ENCODE data around the gene DKK1. TPM values are rescaled to one million over a fixed set of nuclear protein-coding genes. Genes with fewer than 3 reads are reported as not detected.
"Not testable (repeated sequence)": the region's sequence is repeated elsewhere in the genome, so short reads cannot be mapped to it uniquely, and the experiment has no call there.

DKK1 gene
- total RNA-seq, 5 donors from 2014 or later (not counting 1 experiment from before 2014, with no cell fraction given) = 0.59 to 2.4 (median 0.76) TPM; not detected in 2

DNA sequence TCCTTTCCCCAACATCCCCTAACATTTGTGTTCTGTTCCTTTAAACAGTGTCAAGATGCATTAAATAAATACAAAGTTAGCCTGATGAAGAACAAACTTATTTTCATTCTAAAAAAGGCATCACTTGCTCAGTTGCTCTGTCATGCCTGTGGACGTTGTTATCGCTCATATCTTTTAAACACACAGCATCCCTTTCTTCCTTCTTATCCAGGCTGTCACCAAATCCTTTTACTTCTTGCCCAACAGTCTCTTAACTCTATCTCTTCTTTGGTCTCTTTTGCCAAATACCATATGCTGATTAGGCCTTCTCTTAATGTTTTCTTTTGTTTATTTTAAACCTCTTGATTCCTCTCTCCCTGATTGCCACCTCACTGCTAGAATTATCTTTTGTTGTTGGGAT, 43.9 kb downstream of the DKK1 start:
- H3K27me3 ChIP-seq (replicated peaks in 1 of 2; ENCODE audit: control insufficient read depth in 2 of 2, extremely low read depth in 1 of 2, insufficient read depth in 2 of 2, low read length in 1 of 2) = no peaks in the 10 kb centered on the region
- no peak overlapping the region for H3K27ac ChIP-seq (ENCODE audit: low read length)
- H3K27me3 Mint-ChIP-seq = no peaks in the 10 kb centered on the region
- WGBS (ENCODE audit: insufficient coverage) = 29% methylated on average over 2 of the region's 2 CpGs
- H3K4me3 Mint-ChIP-seq = no peak overlapping the region
- H3K36me3 ChIP-seq (ENCODE audit: control insufficient read depth in 2 of 2, extremely low read depth in 1 of 2, insufficient read depth in 1 of 2, low read length in 1 of 2) = no peaks in the 10 kb centered on the region
- DNase-seq (no peak), ATAC-seq (replicated peaks in 1 of 4) (no peak)
- H3K36me3 Mint-ChIP-seq = no peaks in the 10 kb centered on the region
- no peak overlapping the region for H3K4me3 ChIP-seq (ENCODE audit: control insufficient read depth in 1 of 2, extremely low read depth in 1 of 2, low read length in 1 of 2)
- ChIA-PET POLR2A (no interaction called here), CTCF (no interaction called here)
- no peak overlapping the region for H3K27ac Mint-ChIP-seq
- no peaks in the 10 kb centered on the region for H3K4me1 ChIP-seq (ENCODE audit: control insufficient read depth in 1 of 2, extremely low read depth in 1 of 2, insufficient read depth in 2 of 2, low read length in 2 of 2)
- no peaks in the 10 kb centered on the region for H3K4me1 Mint-ChIP-seq
- peaks cover 3 to 7% (median 7%) of the 10 kb centered on the region in 3 donors for H3K9me3 Mint-ChIP-seq
- no peaks in the 10 kb centered on the region for H3K9me3 ChIP-seq

- H3K27ac Mint-ChIP-seq = no peak overlapping the region
- no peaks in the 10 kb centered on the region for H3K9me3 ChIP-seq
- no peak for ATAC-seq (replicated peaks in 1 of 4)
- no peak overlapping the region for H3K4me3 ChIP-seq (ENCODE audit: control insufficient read depth in 1 of 2, extremely low read depth in 1 of 2, low read length in 1 of 2)
- CTCF ChIA-PET = no interaction called here
- no peak for DNase-seq
- H3K27me3 Mint-ChIP-seq = no peaks in the 10 kb centered on the region
- no peaks in the 10 kb centered on the region for H3K27me3 ChIP-seq (replicated peaks in 1 of 2; ENCODE audit: control insufficient read depth in 2 of 2, extremely low read depth in 1 of 2, insufficient read depth in 2 of 2, low read length in 1 of 2)
- H3K4me3 Mint-ChIP-seq = no peak overlapping the region
- H3K4me1 ChIP-seq (ENCODE audit: control insufficient read depth in 1 of 2, extremely low read depth in 1 of 2, insufficient read depth in 2 of 2, low read length in 2 of 2) = no peaks in the 10 kb centered on the region
- no CpG with 5 or more reads among the region's 1 CpG for WGBS (ENCODE audit: insufficient coverage)
- POLR2A ChIA-PET = no interaction called here
- H3K4me1 Mint-ChIP-seq = no peaks in the 10 kb centered on the region
- H3K27ac ChIP-seq (ENCODE audit: low read length) = no peak overlapping the region
- H3K9me3 Mint-ChIP-seq = peaks cover 3 to 7% (median 6%) of the 10 kb centered on the region in 3 donors
- H3K36me3 ChIP-seq (ENCODE audit: control insufficient read depth in 2 of 2, extremely low read depth in 1 of 2, insufficient read depth in 1 of 2, low read length in 1 of 2) = no peaks in the 10 kb centered on the region
- H3K36me3 Mint-ChIP-seq = no peaks in the 10 kb centered on the region
These were observed 45.4 kb downstream of the DKK1 start for GRCh38 chr10:52359441-52359840.

- ATAC-seq (replicated peaks in 1 of 4); H3K36me3 Mint-ChIP-seq; H3K27me3 Mint-ChIP-seq; H3K36me3 ChIP-seq (ENCODE audit: control insufficient read depth in 2 of 2, extremely low read depth in 1 of 2, insufficient read depth in 1 of 2, low read length in 1 of 2); CTCF ChIA-PET; H3K4me3 Mint-ChIP-seq; POLR2A ChIA-PET; H3K27ac ChIP-seq (ENCODE audit: low read length); H3K4me3 ChIP-seq (ENCODE audit: control insufficient read depth in 1 of 2, extremely low read depth in 1 of 2, low read length in 1 of 2); DNase-seq; H3K27me3 ChIP-seq (replicated peaks in 1 of 2; ENCODE audit: control insufficient read depth in 2 of 2, extremely low read depth in 1 of 2, insufficient read depth in 2 of 2, low read length in 1 of 2); H3K9me3 Mint-ChIP-seq; H3K4me1 ChIP-seq (ENCODE audit: control insufficient read depth in 1 of 2, extremely low read depth in 1 of 2, insufficient read depth in 2 of 2, low read length in 2 of 2); H3K27ac Mint-ChIP-seq; H3K9me3 ChIP-seq; H3K4me1 Mint-ChIP-seq: not testable (repeated sequence)
- WGBS (ENCODE audit: insufficient coverage) = 94% methylated on average over 5 of the region's 21 CpGs
These were observed 51.7 kb downstream of the DKK1 start for GRCh38 chr10:52365547-52366432.

Measured in T-cell (primary cell).